SK-N-SH treated with all-trans-retinoic acid at 6 μM for 48 hours (cell line): ENCODE measurements around the gene UNCX.

ENCODE experiments used
- CSDC2 ChIP-seq: fragments of 250-450 bp; sonication (Bioruptor Pico); IDR thresholded peaks from 2 replicates; pipeline ENCODE4 v1.5.0; 2020; ENCODE audit warnings: mild to moderate bottlenecking, moderate library complexity
- ESRRG ChIP-seq: fragments of 250-450 bp; sonication (Bioruptor Pico); IDR thresholded peaks from 2 replicates; pipeline ENCODE4 v1.6.1; 2021; ENCODE audit warnings: mild to moderate bottlenecking
- RARB ChIP-seq: fragments of 250-450 bp; sonication (Bioruptor Pico); IDR thresholded peaks from 2 replicates; pipeline ENCODE4 v1.8.0; 2021; ENCODE audit warnings: mild to moderate bottlenecking, moderate library complexity
- ZFP30 ChIP-seq: fragments of 450-650 bp; formaldehyde crosslinking; IDR thresholded peaks from 2 replicates; pipeline ENCODE4 v1.5.0; 2022; ENCODE audit warnings: mild to moderate bottlenecking, moderate library complexity
- ZNF8 ChIP-seq: fragments of 450-650 bp; formaldehyde crosslinking; IDR thresholded peaks from 2 replicates; pipeline ENCODE4 v1.5.0; 2020; ENCODE audit warnings: mild to moderate bottlenecking, moderate library complexity

GRCh38 chr7:1214516-1214915, 18.2 kb upstream of the UNCX start:
- TF ChIP-seq RARB = no peak
- TF ChIP-seq ESRRG = no peak
- no peak for TF ChIP-seq ZFP30
- TF ChIP-seq ZNF8 (CRISPR knock-in tag) = no peak
- no peak for TF ChIP-seq CSDC2 (CRISPR knock-in tag)
